PC-9 (cell line): ENCODE results near the gene JMJD8. TPM values are rescaled to one million over a fixed set of nuclear protein-coding genes. Genes with fewer than 3 reads are reported as not detected.

Experiments used
- Bru-seq: library from RNA; stranded (reverse); fragments of 400-500 nt; gene quantifications from one replicate; lab custom pipeline; 2021; lab: Mats Ljungman, UMichigan
- BruChase-seq, 2 experiments: library from RNA; stranded (reverse); fragments of 400-500 nt; gene quantifications; one replicate each; lab custom pipeline; 2021; lab: Mats Ljungman, UMichigan
- BruUV-seq: library from RNA; stranded (reverse); fragments of 400-500 nt; replicated peaks from 2 replicates; lab custom pipeline; 2021; lab: Mats Ljungman, UMichigan
- CTCF ChIA-PET: fragments of 300-600 bp; sonication (Branson Sonifier 250); formaldehyde crosslinking; loops from one replicate; lab custom pipeline; 2022; ENCODE audit warnings: antibody characterized with exemption; lab: Charles Lee
- POLR2A ChIA-PET: fragments of 300-600 bp; sonication (Branson Sonifier 250); formaldehyde crosslinking; loops from one replicate; lab custom pipeline; 2022; ENCODE audit warnings: antibody characterized with exemption; ENCODE audit not compliant: unreplicated experiment; lab: Charles Lee
- DNase-seq, 2 experiments: peaks; one replicate each; pipeline versions ENCODE4 v3.0.0 to v3.0.0-alpha.2; 2015 to 2022; ENCODE audit warnings: mixed read lengths in 1 of 2
- H2AFZ ChIP-seq: fragments of 200-600 bp; sonication (generic); 2 replicates; pipeline ENCODE4 v1.8.1; 2017; ENCODE audit warnings: antibody characterized with exemption
- H3F3A ChIP-seq: fragments of 200-600 bp; sonication (generic); 2 replicates; pipeline ENCODE4 v1.8.1; 2017; ENCODE audit warnings: antibody characterized with exemption, mild to moderate bottlenecking, low read depth; ENCODE audit not compliant: insufficient read depth
- H3K27ac ChIP-seq: fragments of 200-600 bp; sonication (generic); 2 replicates; pipeline ENCODE4 v1.6.1; 2016; ENCODE audit warnings: mixed run types
- H3K27me3 ChIP-seq: fragments of 200-600 bp; sonication (generic); 2 replicates; pipeline ENCODE4 v1.6.1; 2016; ENCODE audit warnings: low read depth, mixed run types; ENCODE audit not compliant: insufficient read depth
- H3K36me3 ChIP-seq: fragments of 200-600 bp; sonication (generic); 2 replicates; pipeline ENCODE4 v1.6.1; 2016; ENCODE audit warnings: low read depth, mixed run types
- H3K4me1 ChIP-seq: fragments of 200-600 bp; sonication (generic); replicated peaks from 2 replicates; pipeline ENCODE4 v1.6.1; 2016; ENCODE audit warnings: mixed run types; ENCODE audit not compliant: insufficient read depth
- H3K4me2 ChIP-seq: fragments of 200-600 bp; sonication (generic); 2 replicates; pipeline ENCODE4 v1.6.1; 2017; ENCODE audit warnings: mixed run types
- H3K4me3 ChIP-seq: fragments of 200-600 bp; sonication (generic); 2 replicates; pipeline ENCODE4 v1.6.1; 2016; ENCODE audit warnings: mixed run types
- H3K79me2 ChIP-seq: fragments of 200-600 bp; sonication (generic); 2 replicates; pipeline ENCODE4 v1.6.1; 2017; ENCODE audit warnings: low read depth, mixed run types
- H3K9me2 ChIP-seq: fragments of 200-600 bp; sonication (generic); 2 replicates; pipeline ENCODE4 v1.8.1; 2017; ENCODE audit warnings: mild to moderate bottlenecking; ENCODE audit not compliant: insufficient read depth
- H3K9me3 ChIP-seq: fragments of 200-600 bp; sonication (generic); 2 replicates; pipeline ENCODE4 v1.8.1; 2016; ENCODE audit warnings: low read depth; ENCODE audit not compliant: insufficient read depth
- H4K20me1 ChIP-seq: fragments of 200-600 bp; sonication (generic); 2 replicates; pipeline ENCODE4 v1.8.1; 2017; ENCODE audit not compliant: insufficient read depth
- EZH2 ChIP-seq: fragments of 200-600 bp; sonication (generic); IDR thresholded peaks from 2 replicates; pipeline ENCODE4 v1.8.0; 2017; ENCODE audit warnings: antibody characterized with exemption, low read depth
- intact Hi-C: fragments of 100-400 bp; cut with micrococcal nuclease; formaldehyde crosslinking; loops from one replicate; pipeline ENCODE4 v1.10.0; 2022; ENCODE audit not compliant: unreplicated experiment
- long read RNA-seq: library from polyadenylated mRNA; stranded (forward); transcript quantifications from one replicate; pipeline ENCODE4 v2.0.0, GENCODE V29; 2022
- total RNA-seq: library from RNA; stranded (reverse); gene quantifications from 2 replicates; pipeline ENCODE4 v1.2.3, GENCODE V29; 2021
- TF ChIP-seq, protein P1 (sequence below): fragments of 200-600 bp; sonication (generic); conservative IDR thresholded peaks from 2 replicates; pipeline ENCODE4 v1.6.1; 2017; ENCODE audit warnings: mixed run types, antibody characterized with exemption, mild to moderate bottlenecking, moderate library complexity

The JMJD8 gene, protein sequence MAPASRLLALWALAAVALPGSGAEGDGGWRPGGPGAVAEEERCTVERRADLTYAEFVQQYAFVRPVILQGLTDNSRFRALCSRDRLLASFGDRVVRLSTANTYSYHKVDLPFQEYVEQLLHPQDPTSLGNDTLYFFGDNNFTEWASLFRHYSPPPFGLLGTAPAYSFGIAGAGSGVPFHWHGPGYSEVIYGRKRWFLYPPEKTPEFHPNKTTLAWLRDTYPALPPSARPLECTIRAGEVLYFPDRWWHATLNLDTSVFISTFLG
- total RNA-seq = 57.4 and 61.6 TPM in 2 replicates
- percentile 66 among the genes with signal in this experiment for Bru-seq, nascent RNA
- percentile 72 among the genes with signal in this experiment for BruChase-seq, experiment 1, labeled RNA remaining after a 2-hour chase
- percentile 94 among the genes with signal in this experiment for BruChase-seq, experiment 2, labeled RNA remaining after a 6-hour chase
- long read RNA-seq, transcript JMJD8-209 (8 exons, 2,205 nt) = minor isoform, 15 of 226 reads
- long read RNA-seq, transcript JMJD8-203 (8 exons, 1,015 nt) = minor isoform, 13 of 226 reads
- long read RNA-seq, transcript JMJD8-215 (7 exons, 870 nt) = minor isoform, 6 of 226 reads
- long read RNA-seq, transcript JMJD8-201 (9 exons, 2,038 nt) = major isoform, 52 of 226 reads
- long read RNA-seq, partial matches to known transcripts = 42 of 226 reads
- long read RNA-seq, other reads (novel, unspliced or antisense) = 89 of 226 reads

DNA sequence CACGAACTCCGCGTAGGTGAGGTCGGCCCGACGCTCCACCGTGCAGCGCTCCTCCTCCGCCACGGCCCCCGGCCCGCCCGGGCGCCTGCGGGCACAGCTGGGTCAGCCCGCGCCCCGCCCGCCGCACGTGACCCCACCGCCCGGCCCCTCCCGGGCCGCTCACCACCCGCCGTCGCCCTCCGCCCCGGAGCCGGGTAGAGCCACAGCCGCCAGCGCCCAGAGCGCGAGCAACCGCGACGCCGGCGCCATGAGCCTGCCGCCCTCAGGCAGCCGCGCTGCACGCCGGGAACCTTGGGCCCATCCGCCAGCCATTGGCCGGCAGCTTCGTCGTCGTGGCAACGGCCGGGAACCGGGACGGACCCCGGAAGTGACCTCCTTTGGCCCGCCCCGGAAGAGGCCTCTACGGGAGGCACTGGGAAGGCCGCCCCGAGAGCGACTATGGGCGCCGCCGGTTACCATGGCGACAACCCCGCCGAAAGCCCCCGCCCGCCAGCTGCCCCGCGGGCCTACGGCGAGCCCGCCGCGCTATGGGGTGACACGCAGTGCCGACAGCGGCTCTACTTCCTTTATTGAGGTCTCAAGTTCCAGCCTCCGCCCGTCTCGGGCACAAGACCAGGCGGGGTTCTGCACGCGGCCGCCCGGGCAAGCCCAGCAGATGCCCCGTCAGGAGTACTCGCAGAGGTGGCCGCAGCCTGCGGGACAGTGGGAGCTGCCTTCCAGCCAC, at the start of gene JMJD8:
JMJD8 (minus strand) TSS at position 264 of the 724 bp plus-strand sequence; CDS start at position 249, 15 bp downstream.
- CTCF ChIA-PET = no interaction called here
- H3K36me3 ChIP-seq = no peaks in the 10 kb centered on the region; the same call in 1 of the 2 replicates
- TF ChIP-seq, protein P1, sequence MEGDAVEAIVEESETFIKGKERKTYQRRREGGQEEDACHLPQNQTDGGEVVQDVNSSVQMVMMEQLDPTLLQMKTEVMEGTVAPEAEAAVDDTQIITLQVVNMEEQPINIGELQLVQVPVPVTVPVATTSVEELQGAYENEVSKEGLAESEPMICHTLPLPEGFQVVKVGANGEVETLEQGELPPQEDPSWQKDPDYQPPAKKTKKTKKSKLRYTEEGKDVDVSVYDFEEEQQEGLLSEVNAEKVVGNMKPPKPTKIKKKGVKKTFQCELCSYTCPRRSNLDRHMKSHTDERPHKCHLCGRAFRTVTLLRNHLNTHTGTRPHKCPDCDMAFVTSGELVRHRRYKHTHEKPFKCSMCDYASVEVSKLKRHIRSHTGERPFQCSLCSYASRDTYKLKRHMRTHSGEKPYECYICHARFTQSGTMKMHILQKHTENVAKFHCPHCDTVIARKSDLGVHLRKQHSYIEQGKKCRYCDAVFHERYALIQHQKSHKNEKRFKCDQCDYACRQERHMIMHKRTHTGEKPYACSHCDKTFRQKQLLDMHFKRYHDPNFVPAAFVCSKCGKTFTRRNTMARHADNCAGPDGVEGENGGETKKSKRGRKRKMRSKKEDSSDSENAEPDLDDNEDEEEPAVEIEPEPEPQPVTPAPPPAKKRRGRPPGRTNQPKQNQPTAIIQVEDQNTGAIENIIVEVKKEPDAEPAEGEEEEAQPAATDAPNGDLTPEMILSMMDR = no peak
- TF ChIP-seq EZH2 = no peak

DNA sequence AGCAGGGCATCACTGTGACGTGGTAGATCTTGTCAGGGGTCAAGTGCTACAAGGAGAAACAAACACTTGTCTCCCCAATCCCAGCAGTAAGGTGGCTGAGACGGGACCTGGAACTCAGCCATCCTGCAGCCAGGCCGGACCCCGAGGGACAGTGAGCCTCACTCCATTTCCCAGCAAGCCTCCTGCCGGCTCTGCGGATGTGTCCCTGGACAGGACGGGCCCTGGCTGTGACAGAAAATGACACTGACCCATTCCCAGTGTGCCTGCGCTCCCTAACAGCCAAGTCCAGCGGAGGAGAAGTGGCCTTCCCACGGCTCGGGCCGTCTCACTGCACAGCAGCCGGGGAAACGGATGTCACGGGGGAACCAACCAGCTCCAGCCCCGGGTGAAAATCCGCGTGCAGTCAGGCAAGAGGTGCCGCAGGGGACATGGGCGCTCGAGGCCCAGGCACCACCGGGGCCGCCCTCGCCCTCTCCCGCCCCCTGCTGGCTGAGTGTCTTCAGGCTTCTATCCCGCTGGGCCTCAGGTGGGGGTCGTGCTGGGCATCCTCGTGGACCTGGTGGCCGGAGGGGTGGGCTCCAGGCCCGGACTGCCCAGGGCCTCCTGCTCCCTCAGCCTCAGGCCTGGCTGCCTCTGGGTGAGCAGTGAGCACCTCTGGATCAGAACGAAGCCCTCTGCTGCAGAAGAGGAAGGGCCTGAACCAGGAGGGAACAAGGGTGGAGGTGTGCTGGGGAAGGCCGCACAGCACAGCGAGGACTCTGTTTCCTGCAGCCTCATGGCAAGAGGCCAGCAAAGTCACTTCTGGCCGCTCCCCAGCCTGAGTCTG, 49.5 kb upstream of the JMJD8 start:
- no peaks in the 10 kb centered on the region for H3K36me3 ChIP-seq
- H3K9me2 ChIP-seq = no peaks in the 10 kb centered on the region
- H3K9me3 ChIP-seq = no peaks in the 10 kb centered on the region
- H3K4me3 ChIP-seq = no peak overlapping the region
- no peaks in the 10 kb centered on the region for H3K27me3 ChIP-seq
- no peak overlapping the region for H2AFZ ChIP-seq
- no TSS peak for BruUV-seq
- DNase-seq = peak in 1 of 2 experiments; percentile 22
- H3K79me2 ChIP-seq = no peaks in the 10 kb centered on the region
- CTCF ChIA-PET = no interaction called here
- POLR2A ChIA-PET = no interaction called here
- no peaks in the 10 kb centered on the region for H4K20me1 ChIP-seq
- H3K27ac ChIP-seq = no peak overlapping the region
- H3K4me1 ChIP-seq = no peaks in the 10 kb centered on the region
- intact Hi-C loops = no loop called here
- TF ChIP-seq, protein P1 = no peak
- no peak for TF ChIP-seq EZH2
- no peak overlapping the region for H3K4me2 ChIP-seq
- peaks cover 7% of the 10 kb centered on the region; the same call in 1 of the 2 replicates for H3F3A ChIP-seq

More for the DNA sequence above, at the start of gene JMJD8:
- H2AFZ ChIP-seq = peak within 1 kb of the TSS; percentile 68; the same call in 1 of the 2 replicates
- no peaks in the 10 kb centered on the region for H3K9me2 ChIP-seq
- H3K27me3 ChIP-seq = no peaks in the 10 kb centered on the region
- H3K4me1 ChIP-seq = peaks cover 37% of the 10 kb centered on the region
- peaks cover 30% of the 10 kb centered on the region for H4K20me1 ChIP-seq
- peak within 1 kb of the TSS; percentile 83 for H3K4me3 ChIP-seq
- peaks cover 34% of the 10 kb centered on the region; the same call in 1 of the 2 replicates for H3F3A ChIP-seq
- peak within 1 kb of the TSS; percentile 86 for H3K4me2 ChIP-seq
- H3K27ac ChIP-seq = no peak within 1 kb of the TSS
- H3K9me3 ChIP-seq = no peaks in the 10 kb centered on the region
- no TSS peak for BruUV-seq
- POLR2A ChIA-PET = no interaction called here
- DNase-seq = peak; percentile 92 to 99
- intact Hi-C loops = loop anchor here (5.0 kb wide), 1 partner anchor 157 kb away; the partner anchor contains the start of gene CAPN15
- H3K79me2 ChIP-seq = peaks cover 39% of the 10 kb centered on the region
